GM12872 (cell line): Measurements from ENCODE around the gene CX3CR1.

Experiments used
- TF ChIP-seq, protein P1 (sequence below): IDR thresholded peaks from 3 replicates; pipeline ENCODE4 v1.5.1; 2011; ENCODE audit warnings: low read depth, mild to moderate bottlenecking, low read length, moderate library complexity; ENCODE audit not compliant: insufficient read depth

Gene CX3CR1

DNA sequence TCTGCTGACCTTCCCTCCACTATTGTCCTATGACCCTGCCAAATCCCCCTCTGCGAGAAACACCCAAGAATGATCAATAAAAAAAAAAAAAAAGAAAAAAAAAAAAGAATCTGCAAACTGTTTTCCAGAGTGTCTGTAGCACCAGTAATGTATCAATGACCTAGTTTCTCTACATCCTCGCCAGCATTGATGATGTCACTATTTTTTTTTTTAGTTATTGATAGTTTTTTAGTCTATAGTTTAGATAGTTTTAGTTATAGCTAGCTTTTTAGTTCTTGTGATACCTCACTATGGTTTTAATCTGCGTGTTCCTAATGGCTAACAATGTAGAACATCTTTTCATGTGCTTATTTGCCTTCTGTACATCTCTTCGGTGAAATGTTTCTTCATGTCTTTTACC is 51.3 kb downstream of the CX3CR1 start:
- TF ChIP-seq, protein P1, sequence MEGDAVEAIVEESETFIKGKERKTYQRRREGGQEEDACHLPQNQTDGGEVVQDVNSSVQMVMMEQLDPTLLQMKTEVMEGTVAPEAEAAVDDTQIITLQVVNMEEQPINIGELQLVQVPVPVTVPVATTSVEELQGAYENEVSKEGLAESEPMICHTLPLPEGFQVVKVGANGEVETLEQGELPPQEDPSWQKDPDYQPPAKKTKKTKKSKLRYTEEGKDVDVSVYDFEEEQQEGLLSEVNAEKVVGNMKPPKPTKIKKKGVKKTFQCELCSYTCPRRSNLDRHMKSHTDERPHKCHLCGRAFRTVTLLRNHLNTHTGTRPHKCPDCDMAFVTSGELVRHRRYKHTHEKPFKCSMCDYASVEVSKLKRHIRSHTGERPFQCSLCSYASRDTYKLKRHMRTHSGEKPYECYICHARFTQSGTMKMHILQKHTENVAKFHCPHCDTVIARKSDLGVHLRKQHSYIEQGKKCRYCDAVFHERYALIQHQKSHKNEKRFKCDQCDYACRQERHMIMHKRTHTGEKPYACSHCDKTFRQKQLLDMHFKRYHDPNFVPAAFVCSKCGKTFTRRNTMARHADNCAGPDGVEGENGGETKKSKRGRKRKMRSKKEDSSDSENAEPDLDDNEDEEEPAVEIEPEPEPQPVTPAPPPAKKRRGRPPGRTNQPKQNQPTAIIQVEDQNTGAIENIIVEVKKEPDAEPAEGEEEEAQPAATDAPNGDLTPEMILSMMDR = no peak

DNA sequence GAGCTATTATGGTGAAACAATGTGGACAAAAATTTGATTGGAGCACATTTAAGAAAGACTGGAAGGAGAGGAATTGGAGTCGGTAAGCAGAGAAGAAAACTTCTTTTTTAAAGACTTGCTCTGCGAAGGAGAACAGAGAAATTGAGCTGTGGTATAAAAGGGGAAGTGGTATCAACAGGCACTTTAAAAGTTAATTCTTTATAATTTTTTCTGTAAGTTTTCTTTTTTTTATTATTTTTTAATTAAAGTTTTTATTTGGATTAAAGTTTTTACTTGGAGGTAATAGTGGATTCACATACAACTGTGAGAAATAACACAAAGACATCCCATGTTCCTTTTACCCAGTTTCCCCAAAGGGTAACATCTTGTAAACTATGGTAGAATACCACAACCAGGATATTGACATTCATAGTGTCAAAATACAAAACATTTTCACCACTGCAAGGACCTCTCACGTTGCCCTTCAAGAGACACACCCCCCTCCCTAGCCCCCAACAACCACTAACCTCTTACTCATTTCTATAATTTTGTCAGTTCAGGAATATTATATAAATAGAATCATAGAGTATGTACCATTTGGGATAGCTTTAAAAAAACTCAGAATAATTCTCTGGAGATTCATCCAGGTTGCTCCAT is 53.6 kb downstream of the CX3CR1 start:
- TF ChIP-seq, protein P1 = no peak

DNA sequence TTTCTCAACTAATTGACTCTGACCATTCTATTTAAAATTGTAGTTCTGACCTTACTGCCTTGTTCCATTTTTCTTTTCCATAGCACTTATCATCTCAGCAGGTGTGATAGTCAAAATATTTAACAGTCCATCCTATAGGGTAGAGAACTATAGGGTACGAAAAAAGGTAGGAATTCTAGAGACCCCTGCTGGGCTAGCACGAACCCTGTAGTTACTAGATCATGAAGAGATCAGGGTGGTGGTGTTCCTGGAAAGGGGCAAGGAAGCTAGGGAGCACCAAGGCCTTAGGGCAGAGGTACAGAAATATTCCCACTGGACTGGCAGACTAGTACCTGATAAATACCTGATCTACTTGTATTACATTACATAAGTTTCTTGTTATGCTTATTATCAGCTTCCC is 55.5 kb downstream of the CX3CR1 start:
- TF ChIP-seq, protein P1 = no peak

DNA sequence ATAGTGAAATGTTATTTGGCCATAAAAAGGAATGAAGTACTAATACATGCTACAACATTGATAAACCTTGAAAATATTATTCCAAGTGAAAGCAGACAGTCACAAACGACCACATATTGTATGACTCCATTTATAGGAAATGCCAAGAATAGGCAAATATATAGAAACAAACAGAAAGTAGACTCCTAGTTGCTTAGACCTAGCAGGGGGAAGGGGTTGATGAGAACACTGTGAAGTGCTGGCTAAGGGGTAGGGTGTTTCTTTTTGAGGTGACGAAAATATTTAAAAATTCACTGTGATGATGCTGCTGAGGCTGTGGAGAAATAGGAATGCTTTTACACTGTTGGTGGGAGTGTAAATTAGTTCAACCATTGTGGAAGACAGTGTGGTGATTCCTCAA is 56.9 kb downstream of the CX3CR1 start:
- TF ChIP-seq, protein P1 = no peak

DNA sequence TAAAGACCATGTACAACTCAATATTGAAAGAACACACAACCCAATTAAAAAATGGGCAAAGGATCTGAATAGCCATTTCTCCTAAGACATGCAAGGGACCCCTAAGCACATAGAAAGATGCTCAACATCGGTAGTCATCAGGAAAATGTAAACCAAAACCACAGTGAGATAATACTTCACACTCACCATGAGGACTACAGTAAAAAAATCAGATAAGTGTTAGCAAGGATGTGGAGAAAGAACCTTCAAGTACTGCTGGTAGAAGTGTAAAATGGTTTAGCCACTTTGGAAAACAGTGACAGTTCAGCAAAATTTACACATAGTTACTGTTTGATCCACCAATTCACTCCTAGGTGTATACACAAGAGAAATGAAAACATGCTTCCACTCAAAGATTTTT is 57.4 kb downstream of the CX3CR1 start:
- TF ChIP-seq, protein P1 = no peak

DNA sequence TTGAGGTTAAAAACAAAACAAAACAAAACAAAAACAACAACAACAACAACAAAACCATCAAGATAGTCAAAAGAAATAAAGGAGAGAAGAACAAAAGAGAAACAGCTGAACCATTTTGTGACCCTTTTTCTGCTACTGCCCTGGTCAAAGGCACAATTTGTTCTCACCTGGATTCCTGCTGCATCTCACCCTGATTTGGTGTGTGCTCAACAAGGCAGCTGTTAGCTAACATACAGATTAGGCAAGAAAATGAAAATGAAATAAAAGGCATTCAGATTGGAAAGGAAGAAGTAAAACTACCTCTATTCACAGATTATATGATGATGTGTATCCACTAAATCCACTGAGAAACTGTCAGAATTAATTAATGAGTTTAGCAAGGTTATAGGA is 58.7 kb downstream of the CX3CR1 start:
- TF ChIP-seq, protein P1 = no peak

DNA sequence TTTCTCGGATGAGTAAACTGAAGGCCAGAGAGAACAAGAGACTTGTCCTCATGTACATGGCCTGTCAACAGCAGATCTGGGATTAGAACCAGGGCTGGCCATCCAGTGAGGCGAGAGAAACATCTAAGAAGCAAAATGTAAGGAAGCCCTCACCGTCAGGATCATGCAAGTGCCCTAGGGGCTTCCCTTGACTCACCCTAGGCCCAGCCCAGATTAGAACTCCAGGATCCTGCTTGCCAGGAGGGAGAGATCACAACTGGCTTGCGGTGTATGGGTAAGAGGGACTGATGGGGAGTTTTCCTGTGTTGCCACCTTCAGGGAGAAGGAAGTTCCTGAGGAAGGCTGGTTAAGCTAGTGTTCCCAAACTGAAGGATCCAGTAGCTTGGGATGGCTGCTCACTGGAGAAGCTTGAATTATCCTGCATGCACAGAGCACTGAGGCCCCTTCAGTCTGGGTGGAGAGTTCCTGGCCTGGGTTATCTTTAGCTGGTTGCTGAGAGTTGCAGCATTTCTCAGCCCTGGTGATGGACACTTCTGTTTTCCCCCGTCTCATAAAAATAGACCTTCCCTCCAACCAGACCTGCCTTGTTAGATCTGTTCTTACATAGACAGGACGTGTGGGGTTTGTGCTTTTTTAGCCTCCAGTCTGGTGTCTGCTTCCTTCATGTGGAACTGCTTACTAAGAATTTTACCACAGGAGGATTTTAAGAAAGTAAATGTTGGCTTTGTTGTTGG is 59.3 kb downstream of the CX3CR1 start:
- TF ChIP-seq, protein P1 = no peak
